ENCODE measurements around the gene IGFALS.

Gene IGFALS

DNA sequence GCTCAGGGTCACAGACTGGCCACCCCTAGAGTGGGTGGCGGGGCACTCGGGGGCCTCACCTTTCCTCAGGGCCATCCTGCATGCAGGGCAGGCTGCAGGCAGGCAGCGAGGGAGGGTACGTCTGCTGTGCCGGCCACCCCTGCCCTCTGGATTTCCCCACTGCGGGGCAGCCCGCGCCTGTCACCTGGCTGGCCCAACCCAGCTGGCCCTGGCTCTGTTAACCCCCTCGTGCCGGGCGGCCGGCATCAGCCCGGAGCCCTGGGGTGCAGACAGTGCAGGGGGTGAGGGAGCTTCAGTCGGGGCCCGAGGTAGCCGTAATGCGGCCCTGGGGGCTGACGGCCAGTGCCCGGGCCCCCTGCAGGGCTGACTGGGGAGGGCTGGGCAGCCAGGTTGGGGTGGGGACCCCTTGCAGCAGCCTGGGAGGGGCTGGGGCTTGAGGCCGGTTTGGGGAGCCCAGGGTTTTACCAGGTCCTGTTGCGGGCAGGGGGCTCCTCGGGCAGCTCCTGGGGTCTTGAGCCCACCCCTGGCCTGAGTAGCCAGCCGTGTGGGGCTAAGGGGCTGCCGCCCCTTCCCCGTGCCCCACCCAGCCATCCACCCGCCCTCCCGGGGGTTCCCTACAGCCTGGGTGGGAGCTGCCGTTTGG lies at the start of gene IGFALS:
IGFALS (minus strand) TSS at position 128 of the 643 bp plus-strand sequence; CDS start at position 75, 53 bp downstream.
- DNase-seq: no peak

- no peak for DNase-seq
Observed at GRCh38 chr16:1839554-1839953, 46.0 kb upstream of the IGFALS start.

GRCh38 chr16:1834096-1834495 lies 40.6 kb upstream of the IGFALS start:
- no peak for DNase-seq

- DNase-seq: no peak
Observed at GRCh38 chr16:1832838-1833454, 39.4 kb upstream of the IGFALS start.

GRCh38 chr16:1831186-1832075 lies 37.9 kb upstream of the IGFALS start:
- no peak for DNase-seq

- no peak for DNase-seq
Observed at GRCh38 chr16:1830213-1830612, 36.7 kb upstream of the IGFALS start.

- DNase-seq: no peak
Observed at GRCh38 chr16:1828645-1829410, 35.3 kb upstream of the IGFALS start.

DNA sequence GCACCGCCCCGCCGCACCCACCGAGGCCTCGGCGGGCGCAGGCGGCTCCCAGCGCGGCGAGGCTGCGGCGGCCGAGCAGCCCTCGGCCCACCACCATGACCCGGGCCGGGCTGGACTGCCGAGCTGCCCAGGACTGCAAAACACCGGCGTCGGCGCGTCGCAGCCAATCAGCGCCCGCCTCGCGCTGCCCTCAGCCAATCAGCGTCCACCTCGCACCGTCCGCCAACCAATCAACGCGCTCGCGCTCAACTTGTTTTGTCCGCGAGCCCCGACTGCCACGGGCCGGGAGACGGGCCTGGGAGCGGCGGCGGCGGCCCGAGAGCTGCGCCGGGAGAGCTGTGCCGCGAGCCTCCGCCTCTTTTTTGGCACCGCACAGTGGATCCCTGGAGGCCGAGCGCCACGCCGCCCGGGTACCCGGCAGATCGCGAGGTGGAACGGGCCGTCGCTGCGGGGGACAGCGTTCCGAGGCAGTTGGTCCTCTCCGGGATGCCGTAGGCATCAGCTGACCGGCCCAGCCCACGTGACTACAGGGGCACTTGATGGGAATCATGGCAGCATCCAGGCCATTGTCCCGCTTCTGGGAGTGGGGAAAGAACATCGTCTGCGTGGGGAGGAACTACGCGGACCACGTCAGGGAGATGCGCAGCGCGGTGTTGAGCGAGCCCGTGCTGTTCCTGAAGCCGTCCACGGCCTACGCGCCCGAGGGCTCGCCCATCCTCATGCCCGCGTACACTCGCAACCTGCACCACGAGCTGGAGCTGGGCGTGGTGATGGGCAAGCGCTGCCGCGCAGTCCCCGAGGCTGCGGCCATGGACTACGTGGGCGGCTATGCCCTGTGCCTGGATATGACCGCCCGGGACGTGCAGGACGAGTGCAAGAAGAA lies 33.4 kb upstream of the IGFALS start, which contains the start of the genes FAHD1 and HAGH:
FAHD1 (plus strand) TSS at position 516 of the 883 bp plus-strand sequence; CDS start at position 549, 33 bp downstream.
HAGH (minus strand) TSS at position 135 of the 883 bp plus-strand sequence; CDS start at position 97, 38 bp downstream.
- DNase-seq: peak; percentile 88

GRCh38 chr16:1825864-1826690 lies 32.6 kb upstream of the IGFALS start:
- DNase-seq: peak; percentile 57

DNA sequence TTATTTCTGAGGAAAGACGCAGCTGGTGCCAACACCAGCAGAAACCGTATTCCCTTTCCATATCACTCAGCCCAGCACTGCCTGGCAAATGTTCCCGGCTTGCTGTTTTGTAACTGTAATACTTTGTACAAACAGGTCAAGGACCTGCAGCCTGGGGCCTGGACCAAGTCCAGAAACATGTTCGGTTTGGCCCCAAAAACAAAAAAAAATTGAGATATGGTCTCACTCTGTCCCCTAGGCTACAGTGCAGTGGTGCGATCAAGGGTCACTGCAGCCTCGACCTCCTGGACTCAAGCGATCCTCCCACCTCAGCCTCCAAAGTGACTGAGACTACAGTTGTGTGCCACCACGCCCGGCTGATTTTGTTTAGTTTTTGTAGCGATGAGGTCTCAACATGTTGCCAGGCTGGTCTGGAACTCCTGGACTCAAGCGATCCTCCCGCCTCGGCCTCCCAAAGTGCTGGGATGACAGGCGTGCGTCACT lies 31.9 kb upstream of the IGFALS start:
- DNase-seq: no peak

- DNase-seq: no peak
Observed at GRCh38 chr16:1823821-1824220, 30.3 kb upstream of the IGFALS start.

- no peak for DNase-seq
Observed at GRCh38 chr16:1822801-1823200, 29.3 kb upstream of the IGFALS start.

DNA sequence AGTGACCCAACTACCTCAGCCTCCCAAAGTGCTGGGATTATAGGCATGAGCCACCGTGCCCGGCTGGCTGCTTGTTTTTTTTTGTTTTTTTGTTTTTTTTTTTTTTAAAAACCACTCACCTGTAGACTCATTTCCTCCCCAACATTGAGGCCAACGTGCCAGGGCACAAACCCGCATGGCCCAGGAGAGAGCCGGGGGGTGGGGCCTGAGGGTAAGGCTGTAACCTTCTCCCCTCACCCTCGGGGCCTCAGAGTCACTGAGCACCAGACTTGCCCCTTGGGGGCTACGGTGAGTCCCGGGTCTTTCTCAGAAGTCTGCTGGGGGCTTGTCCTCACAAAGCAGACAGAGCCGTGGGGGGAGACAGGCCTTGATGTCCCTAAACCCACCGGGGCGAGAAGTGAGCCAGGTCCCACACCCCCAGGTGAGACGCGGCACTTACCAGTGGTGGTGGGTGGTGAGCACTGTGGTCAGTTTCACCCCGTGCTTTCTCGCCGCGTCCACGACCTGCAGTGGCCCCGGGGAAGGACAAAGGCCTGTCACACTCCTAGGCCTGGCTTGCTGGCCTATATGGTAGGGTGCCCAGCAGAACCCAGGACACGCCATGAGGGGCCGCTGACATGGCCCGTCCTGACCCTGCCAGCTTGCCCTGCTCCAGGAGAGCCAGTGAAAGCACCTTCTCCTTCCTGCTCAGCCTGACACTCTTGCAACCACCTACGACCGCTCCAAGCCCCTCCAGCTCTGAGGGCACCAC lies 28.5 kb upstream of the IGFALS start:
- DNase-seq: no peak

- no peak for DNase-seq
Observed at GRCh38 chr16:1820946-1821290, 27.4 kb upstream of the IGFALS start.

GRCh38 chr16:1820096-1820945 lies 26.8 kb upstream of the IGFALS start:
- no peak for DNase-seq

DNA sequence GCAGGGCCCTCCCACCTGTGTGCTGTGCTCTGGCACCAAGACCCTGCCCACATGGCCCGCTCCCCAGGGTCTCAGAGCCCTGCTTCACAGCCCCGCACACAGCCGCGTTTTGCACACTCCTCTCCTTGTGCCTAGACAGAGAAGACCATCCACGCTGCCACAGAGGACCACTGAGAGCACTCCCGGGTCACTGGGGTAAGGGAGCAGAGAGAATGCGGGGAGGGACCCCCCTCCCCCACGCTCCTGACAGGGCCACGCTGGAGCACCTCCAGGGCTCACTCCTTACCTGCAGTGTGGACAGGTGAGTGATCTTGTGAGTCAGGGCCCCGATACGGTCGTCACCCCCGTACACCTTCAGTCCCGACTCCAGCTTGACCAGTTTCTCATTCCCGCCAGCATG lies 26.1 kb upstream of the IGFALS start:
- DNase-seq: no peak

- DNase-seq: no peak
Observed at GRCh38 chr16:1818873-1819525, 25.5 kb upstream of the IGFALS start.

DNA sequence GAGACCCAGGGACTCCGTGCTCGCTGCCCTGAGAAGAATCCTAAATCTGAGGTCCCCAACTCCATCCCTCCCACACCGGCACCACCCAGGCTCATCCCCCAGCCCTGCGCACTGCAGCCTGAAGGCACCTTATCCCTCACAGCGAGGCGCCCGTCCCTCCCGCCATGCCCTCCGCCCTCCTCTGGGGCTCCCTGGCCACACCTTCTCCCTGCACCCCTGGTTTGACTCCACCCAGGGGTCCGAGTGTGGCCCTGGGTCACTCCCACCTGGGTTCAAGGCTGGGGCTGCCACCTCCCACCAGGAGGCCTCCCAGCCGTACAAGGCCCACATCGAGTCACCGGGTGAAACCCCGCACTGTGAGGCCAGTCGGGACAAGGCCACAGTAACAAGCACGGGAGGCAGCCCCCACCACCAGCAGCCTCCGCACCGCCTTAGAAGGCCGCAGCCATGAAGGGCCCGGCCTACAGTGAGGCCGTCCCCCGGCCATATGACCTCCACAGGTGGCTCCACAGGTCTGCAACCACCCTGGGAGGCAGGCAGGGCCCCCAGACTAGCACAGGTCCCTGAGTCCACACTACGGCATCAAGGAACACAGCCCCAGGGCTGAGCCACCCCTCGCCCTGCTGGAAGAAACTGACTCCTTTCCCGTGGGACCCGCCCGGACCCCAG lies 24.8 kb upstream of the IGFALS start:
- no peak for DNase-seq

Data from COR-L47 (cell line).